CD4-positive, alpha-beta T cell treated with Interleukin-4 for 1 hour (primary cell): Measurements from ENCODE around the gene MAP3K4.
"Not testable (repeated sequence)": the region's sequence is repeated elsewhere in the genome, so short reads cannot be mapped to it uniquely, and the experiment has no call there.

Experiments used
- DNase-seq, 2 donors: peaks; one replicate each; pipeline ENCODE4 v3.0.0-alpha.2; 2020 to 2022

MAP3K4 gene

DNA sequence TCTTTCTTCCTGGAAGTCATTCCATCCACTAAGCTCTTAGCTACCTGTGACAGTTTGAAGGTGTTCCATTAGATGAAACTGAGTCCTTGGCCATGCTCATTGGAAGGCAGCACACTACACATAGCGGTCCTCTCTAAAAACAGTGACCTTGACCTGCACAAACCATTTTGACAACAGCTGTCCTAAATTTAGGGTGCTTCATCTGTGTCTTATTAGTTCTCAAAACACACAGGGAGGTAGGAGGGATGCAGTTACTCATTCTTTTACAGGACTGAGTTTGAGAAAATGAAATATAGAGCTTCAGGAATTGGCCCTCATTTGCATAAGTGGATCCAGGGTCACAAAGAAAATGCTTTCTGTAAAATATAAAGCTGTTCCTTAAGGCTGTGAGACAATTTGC is 20.4 kb upstream of the MAP3K4 start:
- no peak for DNase-seq

DNA sequence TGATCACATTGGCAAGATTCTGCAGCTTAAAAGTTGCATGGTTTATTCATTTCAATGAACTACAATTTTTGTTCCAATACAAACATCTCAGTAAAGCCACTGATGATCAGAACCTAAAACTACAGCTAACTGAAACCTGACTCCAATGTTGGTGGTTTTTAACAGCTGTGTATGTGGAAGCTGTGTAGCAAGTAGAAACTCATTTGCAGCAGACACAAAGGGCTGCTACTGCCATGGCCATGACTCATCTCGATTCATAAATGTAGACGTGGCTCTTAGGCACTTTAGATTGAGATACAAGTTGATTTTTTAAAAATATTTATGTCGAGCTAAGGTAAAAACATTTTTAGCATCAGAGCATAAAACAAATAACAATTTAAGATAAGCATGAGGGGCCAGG is 19.5 kb upstream of the MAP3K4 start:
- DNase-seq = no peak

DNA sequence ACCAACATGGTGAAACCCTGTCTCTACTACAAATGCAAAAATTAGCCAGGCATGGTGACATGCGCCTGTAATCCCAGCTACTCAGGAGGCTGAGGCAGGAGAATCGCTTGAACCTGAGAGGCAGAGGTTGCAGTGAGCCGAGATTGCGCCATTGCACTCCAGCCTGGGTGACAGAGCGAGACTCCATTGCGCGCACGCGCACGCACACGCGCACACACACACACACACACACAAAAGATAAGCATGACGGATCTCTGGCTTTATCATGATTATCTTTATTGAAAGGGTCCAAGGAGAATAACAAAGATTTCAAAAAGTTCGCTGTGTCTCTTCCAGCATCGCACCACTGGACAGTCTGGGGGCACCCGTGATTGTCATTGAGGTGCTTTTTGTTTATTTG is 19.0 kb upstream of the MAP3K4 start:
- DNase-seq = not testable (repeated sequence)

DNA sequence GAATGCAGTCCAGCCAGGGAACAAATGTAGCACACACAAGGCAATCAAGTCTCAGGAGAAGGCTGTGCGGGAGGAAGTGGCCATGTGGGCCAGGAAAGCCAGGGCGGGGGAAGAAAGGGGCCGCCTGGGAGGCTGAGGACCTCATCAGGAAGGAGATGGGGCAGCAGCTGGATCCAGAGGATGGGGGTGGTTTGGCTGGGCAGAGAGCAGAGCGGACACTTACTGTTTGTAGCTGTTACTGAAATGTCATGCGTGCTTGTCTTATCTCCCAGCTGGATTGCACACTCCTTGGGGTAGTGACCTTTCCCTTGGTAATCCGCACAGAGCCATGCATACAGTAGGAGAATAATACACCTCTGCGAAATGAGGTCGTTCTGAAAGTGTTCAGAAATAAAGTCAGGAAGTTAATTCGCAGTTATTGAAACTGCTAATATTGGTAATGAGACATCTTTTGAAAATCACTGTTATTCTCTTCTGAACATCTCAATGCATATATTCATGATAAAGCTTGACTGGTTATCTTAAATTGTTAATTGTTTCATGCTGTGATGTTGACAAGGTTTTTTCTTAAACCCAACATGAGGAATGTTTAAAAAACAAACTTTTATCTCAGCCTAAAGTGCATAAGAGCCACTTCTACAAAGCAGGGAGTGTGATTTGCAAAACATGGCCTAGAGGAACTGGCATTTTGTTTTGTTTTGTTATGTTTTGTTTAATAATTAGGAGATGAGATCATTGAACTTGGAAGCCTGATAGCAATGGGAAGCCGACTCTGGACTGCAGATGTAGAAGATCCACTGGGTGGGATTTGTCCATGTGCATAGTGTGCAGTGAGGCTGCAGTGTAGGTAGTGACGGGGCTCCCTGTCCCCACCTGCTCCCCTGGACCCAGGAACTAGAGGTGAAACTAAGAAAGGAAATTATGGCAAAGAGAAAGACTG is 18.0 kb upstream of the MAP3K4 start:
- DNase-seq = no peak

DNA sequence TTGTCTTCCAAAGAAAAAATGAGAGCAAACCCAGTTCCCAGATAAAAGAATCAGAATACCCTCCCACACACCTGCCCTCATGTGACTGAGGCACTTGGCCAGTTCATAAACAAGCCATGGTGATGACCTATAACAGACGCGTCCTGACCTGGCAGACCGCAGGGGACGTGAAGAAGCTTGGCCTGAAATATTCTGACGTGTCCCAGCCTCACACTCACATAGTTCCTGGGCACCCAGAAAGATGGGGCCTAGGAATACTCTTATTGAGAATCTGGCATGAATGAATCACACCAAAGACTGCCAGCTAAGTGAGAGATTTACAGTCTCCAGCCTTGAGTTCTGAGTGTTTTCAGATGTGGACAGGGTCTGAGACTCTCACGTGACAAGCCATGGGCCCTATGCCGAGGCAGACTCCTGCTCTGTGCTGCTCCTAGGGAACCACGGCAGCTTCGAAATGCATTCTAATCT is 17.2 kb upstream of the MAP3K4 start:
- DNase-seq = no peak

GRCh38 chr6:160975162-160975561 is 16.4 kb upstream of the MAP3K4 start:
- no peak for DNase-seq

- DNase-seq = not testable (repeated sequence)
Observed at GRCh38 chr6:160975961-160976360, 15.6 kb upstream of the MAP3K4 start.

DNA sequence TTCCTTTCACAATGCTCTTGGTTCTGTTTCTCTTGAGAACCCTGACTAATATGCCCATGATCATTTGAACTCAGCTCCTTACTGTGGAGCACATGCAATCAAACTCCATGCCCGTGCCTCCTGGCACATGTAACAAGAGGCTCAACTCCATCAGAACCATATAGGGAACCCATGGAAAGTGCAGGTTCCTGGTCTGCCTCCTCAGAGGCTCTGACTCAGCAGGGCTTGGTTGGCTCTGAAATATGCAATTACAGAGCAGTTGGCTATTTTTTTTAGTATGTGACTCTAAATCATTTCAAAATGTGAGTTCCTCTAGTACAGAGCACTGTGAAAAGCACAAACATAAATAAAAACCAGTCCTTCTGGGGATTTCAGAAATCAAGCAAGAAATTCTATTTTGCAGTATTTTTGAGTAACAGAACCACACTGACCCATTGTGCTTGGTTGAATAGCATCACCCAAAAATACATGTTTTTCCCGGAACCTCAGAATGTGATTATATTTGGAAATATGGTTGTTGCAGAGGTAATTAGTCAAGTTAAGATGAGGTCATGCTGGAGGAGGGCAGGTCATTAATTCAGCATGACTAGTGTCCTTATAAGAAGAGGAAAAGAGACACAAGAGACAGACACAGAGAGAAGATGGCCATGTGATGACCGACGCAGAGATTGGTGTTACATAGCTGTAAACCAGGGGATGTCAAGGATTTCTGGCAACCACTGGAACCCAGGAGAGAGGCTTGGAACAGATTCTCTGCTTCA is 13.2 kb upstream of the MAP3K4 start:
- no peak for DNase-seq

DNA sequence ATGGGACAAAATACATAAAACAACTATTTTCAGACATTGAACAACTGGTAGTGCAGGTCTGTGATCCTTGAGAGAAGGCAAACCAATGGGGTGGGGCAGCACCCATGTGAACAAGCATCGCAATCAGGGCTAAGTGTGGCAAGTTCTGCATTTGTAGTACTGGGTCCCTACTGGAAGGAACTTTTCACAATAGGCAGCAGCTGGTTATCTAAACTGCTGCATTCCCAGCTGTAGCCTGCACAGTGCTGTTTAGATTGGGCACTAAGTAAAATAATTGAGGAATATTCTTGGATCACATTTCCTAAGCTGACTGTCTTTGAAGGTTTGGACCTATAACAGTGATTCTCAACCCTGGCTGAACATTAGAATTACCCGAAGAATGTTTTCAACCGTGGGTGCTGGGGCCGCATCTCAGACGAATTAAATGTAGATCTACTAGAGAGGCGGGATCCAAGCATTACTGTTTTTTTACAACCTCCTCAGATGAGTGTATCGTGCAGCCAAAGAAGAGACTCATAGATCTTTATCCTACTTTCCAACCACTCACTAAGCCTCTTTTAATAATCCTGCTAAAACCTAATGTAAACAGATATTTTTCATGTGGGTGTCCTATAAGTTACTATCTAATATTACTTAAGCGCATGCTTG is 12.4 kb upstream of the MAP3K4 start:
- DNase-seq = no peak

DNA sequence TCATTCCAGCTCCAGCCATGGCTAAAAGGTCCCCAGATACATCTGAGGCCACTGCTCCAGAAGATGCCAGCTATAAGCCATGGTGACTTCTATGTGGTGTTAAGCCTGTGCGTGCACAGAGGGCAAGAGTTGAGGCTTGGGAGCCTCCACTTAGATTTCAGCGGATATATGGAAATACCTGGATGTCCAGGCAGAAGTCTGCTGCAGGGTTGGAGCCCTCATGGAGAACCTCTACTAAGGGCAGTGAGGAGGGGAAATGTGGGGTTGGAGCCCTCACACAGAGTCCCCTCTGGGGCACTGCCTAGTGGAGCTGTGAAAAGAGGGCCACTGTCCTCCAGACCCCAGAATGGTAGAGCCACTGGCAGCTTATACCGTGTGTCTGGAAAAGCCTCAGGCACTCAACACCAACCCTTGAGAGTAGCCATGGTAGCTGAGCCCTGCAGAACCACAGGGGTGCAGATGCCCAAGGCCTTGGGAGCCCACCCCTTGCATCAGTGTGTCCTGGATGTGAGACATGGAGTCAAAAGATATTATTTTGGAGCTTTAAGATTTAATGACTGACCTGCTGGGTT is 8.1 kb upstream of the MAP3K4 start:
- not testable (repeated sequence) for DNase-seq

GRCh38 chr6:160986851-160987250 is 4.7 kb upstream of the MAP3K4 start:
- DNase-seq = peak; percentile 7 to 19

DNA sequence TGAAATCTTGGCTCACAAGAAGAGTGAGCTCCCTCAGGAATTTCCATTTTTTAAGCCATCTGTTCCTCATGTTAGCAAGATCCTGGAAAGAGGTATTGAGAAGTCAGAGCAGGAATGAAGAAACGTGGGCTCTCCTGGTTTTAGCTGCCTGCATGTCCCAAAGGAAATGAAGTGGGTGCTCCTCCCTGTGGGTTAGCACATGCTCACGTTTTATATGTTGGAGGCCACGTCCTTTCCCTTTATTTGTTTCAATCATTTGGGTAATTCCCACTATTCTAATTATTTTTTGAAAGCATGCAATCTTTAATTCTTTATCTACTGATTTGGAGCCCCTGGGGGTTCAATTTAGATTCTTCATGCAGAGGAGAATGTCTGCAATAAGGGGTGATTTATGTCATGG is 4.3 kb upstream of the MAP3K4 start:
- DNase-seq = no peak

- DNase-seq = no peak
Observed at GRCh38 chr6:160990847-160991405, 643 bp upstream of the MAP3K4 start.

DNA sequence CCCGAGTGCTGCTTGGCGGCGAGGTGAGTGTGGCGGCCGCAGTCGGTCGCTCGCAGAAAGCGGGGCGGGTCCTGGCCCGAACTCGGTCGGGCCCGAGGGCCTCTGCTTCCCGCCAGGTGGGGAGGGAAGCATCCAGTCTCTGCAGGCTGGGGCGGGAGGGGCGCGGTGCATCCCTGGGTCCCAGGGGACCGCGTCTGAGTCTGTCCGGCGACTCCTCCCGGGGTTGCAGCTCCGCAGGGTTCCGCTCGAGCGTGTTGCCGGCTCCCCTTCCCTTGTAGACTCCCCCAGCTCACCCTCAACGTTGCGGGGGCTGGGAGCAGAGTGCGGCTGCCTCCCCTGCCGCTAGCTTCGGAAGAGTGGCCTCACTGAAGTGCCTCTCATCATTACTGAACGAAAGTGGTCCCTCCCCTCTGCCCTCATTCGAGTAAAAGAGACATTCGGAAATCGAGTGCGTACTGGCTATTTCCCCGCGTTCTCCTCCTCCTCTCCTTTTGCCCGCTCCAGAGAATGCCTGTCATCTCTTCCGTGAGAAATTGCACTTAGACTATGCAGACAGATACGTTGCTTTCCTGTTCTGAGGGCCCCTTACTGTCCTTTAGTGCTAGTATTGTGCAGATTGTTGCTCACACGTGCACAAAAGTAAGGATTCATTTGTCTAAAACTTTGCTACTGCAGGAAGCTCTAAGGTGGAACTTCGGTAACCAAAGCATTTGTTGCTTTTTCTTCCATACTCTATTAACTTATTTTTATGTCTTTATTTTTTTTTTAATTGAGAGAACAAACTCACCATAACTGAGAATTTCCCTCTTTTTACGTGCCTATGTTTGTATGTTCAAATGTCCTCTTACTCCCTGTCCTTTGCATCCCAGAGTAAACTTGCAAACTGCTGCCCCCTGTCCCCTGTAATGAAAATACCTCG is 751 bp downstream of the MAP3K4 start:
- peak; percentile 34 to 46 for DNase-seq

DNA sequence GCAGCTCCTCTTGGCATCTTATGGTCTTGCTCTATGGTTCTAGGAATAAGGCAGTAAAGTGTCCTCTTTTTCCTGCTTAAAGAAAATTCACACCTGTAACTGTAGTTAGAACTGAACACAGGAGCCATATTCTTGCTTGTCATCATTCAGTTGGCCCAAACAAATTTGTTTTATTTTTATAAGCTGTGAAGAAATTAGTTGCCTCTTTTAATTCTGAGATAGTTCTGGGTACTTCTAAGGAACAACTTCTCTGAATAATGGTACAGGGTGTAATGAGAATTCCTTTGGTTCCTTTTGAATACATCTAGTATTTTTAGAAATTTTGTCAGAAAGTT is 1.4 kb downstream of the MAP3K4 start:
- DNase-seq = no peak

DNA sequence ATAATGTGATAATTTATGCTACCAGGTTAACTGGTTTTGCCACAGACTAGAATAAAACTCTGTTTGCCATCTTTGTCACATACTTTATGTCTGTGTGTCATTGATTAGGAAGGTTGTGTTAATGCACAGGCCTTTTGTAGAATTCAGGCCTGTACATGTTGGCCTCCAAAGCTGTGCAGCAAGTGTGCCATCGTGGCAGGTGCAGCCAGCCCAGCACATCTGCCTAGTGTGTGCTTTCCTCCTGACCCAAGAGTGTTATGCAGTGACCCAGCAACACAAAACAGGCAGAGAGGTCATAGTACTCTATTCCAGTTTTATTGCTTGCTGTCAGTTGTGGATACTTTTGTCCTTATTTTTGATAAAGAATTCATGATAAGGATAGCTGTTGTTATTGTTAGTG is 3.7 kb downstream of the MAP3K4 start:
- DNase-seq = no peak

DNA sequence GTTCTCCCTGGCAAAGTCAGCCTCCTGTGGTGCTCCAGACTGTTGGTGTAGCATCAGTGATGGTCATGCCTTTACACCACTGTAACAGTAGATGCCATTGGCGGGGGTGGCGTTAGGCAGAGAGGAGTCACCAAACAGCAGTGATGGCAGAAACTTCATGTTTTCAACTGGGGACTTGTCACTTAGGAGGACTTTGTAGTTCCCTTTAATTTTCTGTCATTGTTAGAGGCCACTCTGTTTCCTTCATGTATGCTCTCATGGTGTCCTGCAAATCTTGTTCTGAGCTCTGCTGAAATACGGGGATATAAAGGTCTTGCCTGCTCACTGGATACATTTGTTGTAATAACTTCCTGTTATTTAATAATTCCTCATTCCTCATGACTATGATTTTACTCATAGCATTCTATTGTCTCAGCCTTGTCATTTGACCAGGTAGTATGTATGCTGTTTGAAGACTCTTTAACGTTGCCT is 4.6 kb downstream of the MAP3K4 start:
- no peak for DNase-seq

- no peak for DNase-seq
Observed at GRCh38 chr6:160998217-160998616, 6.6 kb downstream of the MAP3K4 start.

DNA sequence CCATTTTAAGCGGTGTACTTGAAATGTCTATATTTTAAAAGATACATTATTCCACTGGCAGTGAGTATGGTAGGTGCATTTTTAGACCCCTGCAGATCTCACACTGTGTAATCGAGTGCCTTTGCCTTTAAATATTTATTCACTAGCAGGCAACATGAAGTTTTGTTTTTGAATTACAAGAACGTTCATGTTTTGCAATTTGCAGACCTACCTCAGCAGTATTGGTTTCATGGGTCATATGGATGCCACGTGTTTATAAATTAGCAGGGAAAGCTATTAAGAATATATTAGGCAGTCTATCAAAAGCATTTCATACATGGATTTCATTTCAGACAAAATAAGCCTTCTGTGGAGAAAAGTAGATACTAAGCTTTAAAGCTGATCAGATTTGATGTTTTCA is 7.2 kb downstream of the MAP3K4 start:
- no peak for DNase-seq

DNA sequence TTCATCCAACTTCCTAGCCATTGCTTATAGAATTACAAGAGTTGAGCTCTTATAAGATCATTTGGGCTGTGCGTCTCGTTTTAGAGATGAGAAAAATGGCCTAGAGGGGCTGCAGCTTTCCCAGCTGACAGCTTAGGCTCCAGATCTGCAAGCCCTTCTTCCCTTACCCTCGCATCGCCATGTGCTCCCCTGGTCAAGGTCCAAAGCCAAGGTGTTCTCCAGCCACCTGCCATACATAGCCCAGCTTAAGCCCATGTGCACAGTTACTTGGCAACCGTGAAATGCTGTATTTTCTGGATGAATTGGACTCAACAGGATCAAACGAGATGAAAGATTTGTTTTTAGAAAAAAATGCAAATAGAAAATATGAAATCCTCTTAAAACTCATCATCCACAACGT is 7.9 kb downstream of the MAP3K4 start:
- DNase-seq = no peak

GRCh38 chr6:161000632-161001031 is 9.1 kb downstream of the MAP3K4 start:
- no peak for DNase-seq

DNA sequence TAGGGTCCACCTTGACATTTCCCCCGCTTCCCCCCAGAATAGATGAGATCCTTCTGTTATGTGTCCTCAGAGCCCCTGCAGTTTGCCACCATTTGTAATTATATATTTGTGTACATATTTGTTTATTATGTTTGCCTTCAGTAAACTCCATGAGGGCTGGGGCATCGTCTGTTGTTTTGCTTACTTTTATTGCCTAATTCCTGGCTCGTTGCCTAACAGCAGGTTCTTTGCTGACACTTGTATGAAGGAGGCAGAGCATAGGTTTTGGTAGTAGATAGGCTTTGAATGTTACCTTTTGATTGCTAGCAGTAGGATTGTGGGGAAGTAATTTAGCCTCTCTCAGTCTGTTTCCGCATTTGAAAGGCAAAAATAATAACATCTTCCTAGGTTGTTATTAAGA is 9.9 kb downstream of the MAP3K4 start:
- DNase-seq = no peak
